Activated CD4-positive, alpha-beta T cell treated with anti-CD3 and anti-CD28 coated beads, Interleukin-10, Interleukin-2, amounts not matched to agents 100 ng/mL and 50 ng/mL, durations not matched to agents 16 hours and 8 hours (primary cell): ENCODE data around the gene PCIF1.

Experiments
- DNase-seq: peaks from one replicate; pipeline ENCODE4 v3.0.0-alpha.2; 2020

PCIF1 gene

DNA sequence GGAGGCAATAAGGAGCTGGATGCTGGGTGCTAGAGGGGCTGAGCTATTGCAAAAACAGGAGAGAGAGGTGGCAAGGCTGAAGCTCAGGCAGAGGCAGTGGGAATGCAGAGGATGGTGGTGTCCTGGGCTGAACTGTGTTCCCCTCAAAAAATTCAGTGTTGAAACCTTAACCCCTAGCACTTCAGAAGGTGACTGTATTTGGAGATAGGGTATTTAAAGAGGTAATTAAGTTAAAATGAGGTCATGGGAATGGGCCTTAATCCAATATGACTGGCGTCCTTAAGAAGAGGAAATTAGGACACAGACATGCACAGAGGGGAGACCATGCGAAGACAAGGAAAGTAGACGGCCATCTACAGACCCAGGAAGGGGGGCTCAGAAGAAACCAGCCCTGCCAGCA is 62.7 kb downstream of the PCIF1 start:
- DNase-seq: no peak
